Measurements from ENCODE around the gene TICAM2.
A peak's percentile ranks its signal among the peaks of the same experiment; 100 is the strongest.

Gene TICAM2

GRCh38 chr5:115600766-115601165 is 1.5 kb downstream of the TICAM2 start:
- no peak for TF ChIP-seq POU6F1 (CRISPR knock-in tag; IDR thresholded peaks at IDR 0.05; ENCODE audit: borderline replicate concordance, low read depth)
- TF ChIP-seq ARNTL (CRISPR knock-in tag; IDR thresholded peaks at IDR 0.05; ENCODE audit: borderline replicate concordance, low read depth) = no peak
- no peak for TF ChIP-seq TCF4 (CRISPR knock-in tag; IDR thresholded peaks at IDR 0.05; ENCODE audit: borderline replicate concordance)
- no peak for TF ChIP-seq BACH2 (CRISPR knock-in tag; IDR thresholded peaks at IDR 0.05; ENCODE audit: borderline replicate concordance)
- TF ChIP-seq TSHZ2 (CRISPR knock-in tag; IDR thresholded peaks at IDR 0.05) = no peak
- TF ChIP-seq, protein P1, sequence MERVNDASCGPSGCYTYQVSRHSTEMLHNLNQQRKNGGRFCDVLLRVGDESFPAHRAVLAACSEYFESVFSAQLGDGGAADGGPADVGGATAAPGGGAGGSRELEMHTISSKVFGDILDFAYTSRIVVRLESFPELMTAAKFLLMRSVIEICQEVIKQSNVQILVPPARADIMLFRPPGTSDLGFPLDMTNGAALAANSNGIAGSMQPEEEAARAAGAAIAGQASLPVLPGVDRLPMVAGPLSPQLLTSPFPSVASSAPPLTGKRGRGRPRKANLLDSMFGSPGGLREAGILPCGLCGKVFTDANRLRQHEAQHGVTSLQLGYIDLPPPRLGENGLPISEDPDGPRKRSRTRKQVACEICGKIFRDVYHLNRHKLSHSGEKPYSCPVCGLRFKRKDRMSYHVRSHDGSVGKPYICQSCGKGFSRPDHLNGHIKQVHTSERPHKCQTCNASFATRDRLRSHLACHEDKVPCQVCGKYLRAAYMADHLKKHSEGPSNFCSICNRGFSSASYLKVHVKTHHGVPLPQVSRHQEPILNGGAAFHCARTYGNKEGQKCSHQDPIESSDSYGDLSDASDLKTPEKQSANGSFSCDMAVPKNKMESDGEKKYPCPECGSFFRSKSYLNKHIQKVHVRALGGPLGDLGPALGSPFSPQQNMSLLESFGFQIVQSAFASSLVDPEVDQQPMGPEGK (CRISPR knock-in tag; IDR thresholded peaks at IDR 0.05; ENCODE audit: borderline replicate concordance) = no peak
- TF ChIP-seq SNAI2 (CRISPR knock-in tag; IDR thresholded peaks at IDR 0.05) = no peak
- no peak for TF ChIP-seq RARB (CRISPR knock-in tag; IDR thresholded peaks at IDR 0.05)
- TF ChIP-seq ZNF70 (CRISPR knock-in tag; IDR thresholded peaks at IDR 0.05) = no peak
- ATAC-seq = no peak

DNA sequence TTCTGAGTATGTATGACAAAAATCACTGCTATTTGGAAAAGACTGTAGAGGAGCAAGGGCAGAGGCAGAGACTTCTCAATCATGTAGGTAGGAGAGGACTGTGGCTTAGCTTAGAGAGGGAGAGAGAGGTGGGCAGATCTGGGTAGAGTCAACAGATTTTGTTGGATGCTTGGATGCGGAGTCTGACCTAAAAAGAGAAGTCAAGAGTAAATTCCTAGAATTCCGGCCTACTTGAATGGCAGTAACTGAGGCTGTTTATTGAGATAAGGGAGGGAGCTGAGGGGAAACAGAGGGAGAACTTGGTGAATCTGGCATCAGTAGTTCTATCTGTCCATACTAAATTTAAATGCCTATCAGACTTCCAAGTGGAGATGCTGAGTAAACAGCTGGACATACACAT is 2.4 kb downstream of the TICAM2 start:
- peak; percentile 24; the same call in 1 of the 3 replicates for ATAC-seq
- TF ChIP-seq RARB (CRISPR knock-in tag; IDR thresholded peaks at IDR 0.05) (no peak), SNAI2 (CRISPR knock-in tag; IDR thresholded peaks at IDR 0.05) (no peak), ZC3H10 (CRISPR knock-in tag; IDR thresholded peaks at IDR 0.05) (no peak), ISL1 (CRISPR knock-in tag; IDR thresholded peaks at IDR 0.05) (no peak), ZFP30 (CRISPR knock-in tag; IDR thresholded peaks at IDR 0.05) (no peak), TSHZ2 (CRISPR knock-in tag; IDR thresholded peaks at IDR 0.05) (no peak), CSDC2 (CRISPR knock-in tag; IDR thresholded peaks at IDR 0.05) (no peak), PPARA (CRISPR knock-in tag; IDR thresholded peaks at IDR 0.05; ENCODE audit: borderline replicate concordance) (no peak), ARNTL (CRISPR knock-in tag; IDR thresholded peaks at IDR 0.05; ENCODE audit: borderline replicate concordance, low read depth) (no peak)
- TF ChIP-seq, protein P1 (CRISPR knock-in tag; IDR thresholded peaks at IDR 0.05; ENCODE audit: borderline replicate concordance) = no peak

GRCh38 chr5:115599502-115599901 is 2.8 kb downstream of the TICAM2 start:
- TF ChIP-seq TCF4 (CRISPR knock-in tag; IDR thresholded peaks at IDR 0.05; ENCODE audit: borderline replicate concordance) (no peak), ZNF8 (CRISPR knock-in tag; IDR thresholded peaks at IDR 0.05) (no peak), ZNF70 (CRISPR knock-in tag; IDR thresholded peaks at IDR 0.05) (no peak), ZC3H10 (CRISPR knock-in tag; IDR thresholded peaks at IDR 0.05) (no peak), POU6F1 (CRISPR knock-in tag; IDR thresholded peaks at IDR 0.05; ENCODE audit: borderline replicate concordance, low read depth) (no peak), ZFP30 (CRISPR knock-in tag; IDR thresholded peaks at IDR 0.05) (no peak), ISL1 (CRISPR knock-in tag; IDR thresholded peaks at IDR 0.05) (no peak), CSDC2 (CRISPR knock-in tag; IDR thresholded peaks at IDR 0.05) (no peak), PPARA (CRISPR knock-in tag; IDR thresholded peaks at IDR 0.05; ENCODE audit: borderline replicate concordance) (no peak)
- peak; percentile 47; the same call in 1 of the 3 replicates for ATAC-seq

Data from SK-N-SH treated with all-trans-retinoic acid at 6 μM for 48 hours (cell line).